Measurements from ENCODE around the gene PCYT1B.

Gene PCYT1B

DNA sequence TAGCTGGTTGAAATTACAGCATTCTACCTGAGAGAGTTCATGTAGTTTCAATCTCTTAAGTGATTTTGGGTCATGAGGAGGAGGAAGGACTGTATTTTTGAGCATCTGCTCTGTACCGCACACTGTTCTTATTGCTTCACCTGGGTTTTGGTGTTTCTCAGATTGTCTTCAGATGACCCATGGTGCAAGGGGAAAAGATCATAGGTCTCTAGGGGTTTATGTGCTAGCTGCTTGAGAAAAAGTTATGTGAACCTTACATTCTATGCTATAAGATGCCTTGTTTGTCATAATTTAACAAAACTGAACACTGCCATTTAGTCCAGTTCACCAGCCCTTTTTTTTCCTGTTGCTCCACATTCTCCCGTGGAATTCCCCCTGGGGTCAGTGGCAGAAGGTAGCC is 121.7 kb downstream of the PCYT1B start:
- Mint-ChIP-seq H3K27me3 (peaks cover 21% of the 10 kb centered on the region), H3K9me3 (no peaks in the 10 kb centered on the region), H3K4me3 (no peak overlapping the region), H3K4me1 (ENCODE audit: low read depth) (no peaks in the 10 kb centered on the region), H3K27ac (no peak overlapping the region), H3K36me3 (ENCODE audit: low read depth) (peaks cover 55% of the 10 kb centered on the region)
- DNase-seq, result no peak

DNA sequence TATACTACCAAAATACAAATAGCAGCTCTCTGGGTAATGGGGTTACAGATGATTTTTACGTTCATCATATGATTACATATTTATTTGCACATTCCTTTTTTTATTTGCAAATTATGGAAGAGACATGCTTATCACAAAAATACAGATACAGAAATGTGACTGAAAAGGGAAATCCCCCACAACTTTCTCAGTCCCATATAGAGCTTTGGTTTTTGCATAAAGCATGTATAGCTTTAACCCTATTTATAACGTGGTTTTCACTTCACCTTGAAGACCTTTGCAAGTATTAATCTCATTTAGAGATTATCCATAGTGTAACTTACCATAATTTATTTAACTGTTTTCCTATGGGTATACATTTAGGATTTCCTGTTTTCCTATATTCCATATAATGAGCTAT is 126.7 kb downstream of the PCYT1B start:
- peaks cover 28% of the 10 kb centered on the region for H3K36me3 Mint-ChIP-seq (ENCODE audit: low read depth)
- H3K4me1 Mint-ChIP-seq (ENCODE audit: low read depth), result no peaks in the 10 kb centered on the region

DNA sequence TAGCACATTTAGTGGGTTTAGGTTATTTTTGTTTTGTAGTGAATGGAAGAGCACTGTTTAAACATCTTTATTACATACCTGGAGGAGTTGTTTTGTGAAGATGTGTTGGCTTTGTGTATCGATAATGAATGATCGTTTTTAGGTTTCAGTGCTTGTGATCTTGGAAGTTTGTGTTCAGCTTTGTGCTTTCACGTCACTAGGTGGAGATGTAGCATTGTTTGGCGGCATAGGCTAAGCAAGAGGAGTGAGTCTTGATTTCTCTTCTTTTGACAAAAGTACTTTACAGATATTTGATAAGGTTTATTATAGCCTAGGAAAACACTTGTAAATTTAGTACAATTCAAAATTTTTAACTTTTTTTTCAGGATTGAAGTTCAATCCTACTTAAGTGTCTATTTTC is 131.7 kb downstream of the PCYT1B start:
- H3K27ac Mint-ChIP-seq, result no peak overlapping the region
- no peaks in the 10 kb centered on the region for H3K9me3 Mint-ChIP-seq
- peaks cover 31% of the 10 kb centered on the region for H3K27me3 Mint-ChIP-seq
- peaks cover 31% of the 10 kb centered on the region for H3K36me3 Mint-ChIP-seq (ENCODE audit: low read depth)
- H3K4me3 Mint-ChIP-seq, result no peak overlapping the region
- H3K4me1 Mint-ChIP-seq (ENCODE audit: low read depth), result peaks cover 17% of the 10 kb centered on the region
- no peak for DNase-seq

More for the DNA sequence above, 126.7 kb downstream of the PCYT1B start:
- H3K27me3 Mint-ChIP-seq, result peaks cover 18% of the 10 kb centered on the region
- no peak for DNase-seq
- H3K4me3 Mint-ChIP-seq, result no peak overlapping the region
- no peak overlapping the region for H3K27ac Mint-ChIP-seq
- H3K9me3 Mint-ChIP-seq, result no peaks in the 10 kb centered on the region

DNA sequence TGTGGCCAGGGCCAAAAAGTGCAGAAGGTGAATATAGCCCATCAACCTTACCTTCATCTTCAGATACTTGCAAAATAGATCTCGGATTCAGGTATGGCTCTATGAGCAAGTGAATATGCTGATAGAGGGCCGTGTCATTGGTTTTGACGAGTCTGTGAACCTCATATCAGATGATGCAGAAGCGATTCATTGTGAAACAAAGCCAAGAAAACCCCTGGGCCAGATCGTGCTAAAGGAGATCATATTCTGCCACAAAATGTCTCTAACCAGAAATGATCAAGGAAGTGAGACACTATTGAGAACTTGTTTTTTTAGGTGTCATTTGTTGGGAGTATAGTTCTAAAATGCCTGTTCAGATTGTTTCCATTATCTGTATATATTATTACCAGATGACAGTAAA is 133.7 kb downstream of the PCYT1B start:
- Mint-ChIP-seq H3K9me3 (no peaks in the 10 kb centered on the region), H3K4me3 (no peak overlapping the region), H3K27ac (peak overlapping the region; percentile 76), H3K4me1 (ENCODE audit: low read depth) (peaks cover 19% of the 10 kb centered on the region), H3K36me3 (ENCODE audit: low read depth) (peaks cover 31% of the 10 kb centered on the region), H3K27me3 (peaks cover 31% of the 10 kb centered on the region)
- no peak for DNase-seq

DNA sequence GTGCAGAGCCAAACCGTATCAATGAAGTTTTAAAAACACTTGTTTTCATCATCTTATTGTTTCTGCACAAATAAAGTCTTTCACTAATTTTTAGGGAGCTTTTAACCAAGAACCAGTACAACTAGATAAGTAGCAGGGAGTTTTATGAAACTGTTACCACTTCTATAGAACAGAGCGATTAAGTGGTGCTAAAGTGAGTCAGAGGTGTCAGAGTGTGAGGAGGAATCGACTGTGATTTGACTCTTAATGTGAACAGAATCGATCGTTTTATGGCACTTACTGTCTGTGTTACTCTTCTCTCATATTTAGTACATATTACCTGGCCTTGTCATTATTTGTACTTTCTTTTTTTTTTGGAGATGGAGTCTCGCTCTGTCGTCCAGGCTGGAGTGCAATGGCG is 138.8 kb downstream of the PCYT1B start:
- Mint-ChIP-seq H3K4me3 (no peak overlapping the region), H3K4me1 (ENCODE audit: low read depth) (peaks cover 37% of the 10 kb centered on the region), H3K9me3 (no peaks in the 10 kb centered on the region), H3K27ac (no peak overlapping the region), H3K36me3 (ENCODE audit: low read depth) (peaks cover 59% of the 10 kb centered on the region), H3K27me3 (peaks cover 28% of the 10 kb centered on the region)
- no peak for DNase-seq
